Skin of body (tissue), 2 donors: ENCODE measurements around the gene ANKK1. TPM values are rescaled to one million over a fixed set of nuclear protein-coding genes. Genes with fewer than 3 reads are reported as not detected.

ENCODE experiments used
- small RNA-seq: library from RNA; depleted of rRNA; stranded (forward); fragments of <200 nt; gene quantifications from one replicate; pipeline ENCODE3, GENCODE V24; 2014; ENCODE audit warnings: low replicate concordance
- total RNA-seq: library from RNA; depleted of rRNA; stranded (reverse); fragments of >200 nt; gene quantifications from one replicate; pipeline ENCODE4 v1.2.3, GENCODE V29; 2014

The ANKK1 gene
- total RNA-seq, 1 donor from 2014 or later = 1.6 TPM

Small RNA genes within 50 kb of the gene (small RNA-seq; reads per million reads assigned to genes)
- gene MIR4301 = not detected

Other genes with a start within 250 kb of the ANKK1 start
- 15.7 TPM for gene TTC12, start 73.2 kb upstream of the ANKK1 start, total RNA-seq
- 0.20 TPM for gene DRD2, start 87.6 kb downstream of the ANKK1 start, total RNA-seq